Right ventricle myocardium inferior (tissue), 1 donor: ENCODE data around the gene PLA2G6. TPM values are rescaled to one million over a fixed set of nuclear protein-coding genes. Genes with fewer than 3 reads are reported as not detected.

Experiments
- ATAC-seq: fragments of 200-7000 bp; cut with Tn5 transposase; one replicate; pipeline ENCODE4 v1.9.1; 2020; ENCODE audit warnings: mild to moderate bottlenecking, moderate library complexity
- DNase-seq: peaks from one replicate; pipeline ENCODE4 v3.0.0; 2021; ENCODE audit errors: missing footprints
- intact Hi-C: fragments of 100-400 bp; cut with DNase I; formaldehyde crosslinking; loops from one replicate; pipeline ENCODE4 v1.11.0; 2022
- total RNA-seq: library from RNA; stranded (reverse); fragmentation: NEBNext Ultra II Directional; extraction: Animal tissue kit (Norgen Biotek cat#: 25700); gene quantifications from one replicate; pipeline ENCODE4 v1.2.1, GENCODE V29; 2021
- donor health status: DM: no; HTN: yes; CAD: no; lungs with severe emphysema.

PLA2G6 gene
- total RNA-seq, 1 donor from 2014 or later, result 11.4 TPM

- intact Hi-C loops, result no loop called here
- DNase-seq, result peak; percentile 37
- ATAC-seq, result no peak
These were observed 107.2 kb downstream of the PLA2G6 start for GRCh38 chr22:38074181-38075104.

- ATAC-seq (no peak), DNase-seq (no peak)
- intact Hi-C loops, result no loop called here
These were observed 108.2 kb downstream of the PLA2G6 start for GRCh38 chr22:38073150-38074130.

- DNase-seq (no peak), ATAC-seq (no peak)
- intact Hi-C loops, result no loop called here
These were observed 109.1 kb downstream of the PLA2G6 start for GRCh38 chr22:38072322-38073149.

GRCh38 chr22:38071421-38072321 is 110.0 kb downstream of the PLA2G6 start:
- DNase-seq, result no peak
- intact Hi-C loops, result no loop called here
- no peak for ATAC-seq

GRCh38 chr22:38070250-38070921 is 111.2 kb downstream of the PLA2G6 start:
- DNase-seq (no peak), ATAC-seq (no peak)
- intact Hi-C loops, result no loop called here

- DNase-seq (peak; percentile 87), ATAC-seq (peak; percentile 88)
- intact Hi-C loops, result no loop called here
These were observed 112.0 kb downstream of the PLA2G6 start for GRCh38 chr22:38069372-38070249.

GRCh38 chr22:38068641-38069371 is 112.8 kb downstream of the PLA2G6 start:
- DNase-seq (no peak), ATAC-seq (no peak)
- intact Hi-C loops, result no loop called here

GRCh38 chr22:38067761-38068360 is 113.8 kb downstream of the PLA2G6 start:
- no peak for ATAC-seq
- intact Hi-C loops, result no loop called here
- no peak for DNase-seq

- intact Hi-C loops, result no loop called here
- ATAC-seq (no peak), DNase-seq (no peak)
These were observed 114.6 kb downstream of the PLA2G6 start for GRCh38 chr22:38067028-38067415.

GRCh38 chr22:38066381-38067027 is 115.1 kb downstream of the PLA2G6 start:
- no peak for DNase-seq
- intact Hi-C loops, result no loop called here
- ATAC-seq, result no peak

- ATAC-seq (no peak), DNase-seq (no peak)
- intact Hi-C loops, result no loop called here
These were observed 116.1 kb downstream of the PLA2G6 start for GRCh38 chr22:38065539-38065938.

- ATAC-seq (peak; percentile 30), DNase-seq (no peak)
- intact Hi-C loops, result no loop called here
These were observed 118.8 kb downstream of the PLA2G6 start for GRCh38 chr22:38062791-38063190.
